Activated naive CD4-positive, alpha-beta T cell treated with anti-CD3 and anti-CD28 coated beads, Interleukin-2, amount 10 ng/mL, durations not matched to agents 7 days and 5 days (primary cell): Measurements from ENCODE around the gene EP300.
"Not testable (repeated sequence)": the region's sequence is repeated elsewhere in the genome, so short reads cannot be mapped to it uniquely, and the experiment has no call there.

Experiments
- CTCF ChIA-PET: fragments of 350-600 bp; sonication (Branson Sonifier 250); formaldehyde crosslinking; loops from one replicate; lab custom pipeline; 2021; ENCODE audit warnings: antibody characterized with exemption; lab: Charles Lee
- DNase-seq: peaks from one replicate; pipeline ENCODE4 v3.0.0-alpha.2; 2020
- H3K27ac Mint-ChIP-seq: one replicate; pipeline ENCODE4 v1.8.0; 2021; ENCODE audit warnings: mild to moderate bottlenecking, moderate library complexity, mixed read lengths
- H3K27me3 Mint-ChIP-seq: one replicate; pipeline ENCODE4 v1.8.0; 2021; ENCODE audit warnings: mild to moderate bottlenecking, mixed read lengths
- H3K36me3 Mint-ChIP-seq: one replicate; pipeline ENCODE4 v1.8.0; 2021; ENCODE audit warnings: mixed read lengths
- H3K4me1 Mint-ChIP-seq: one replicate; pipeline ENCODE4 v1.8.0; 2021; ENCODE audit warnings: mixed read lengths
- H3K4me3 Mint-ChIP-seq: one replicate; pipeline ENCODE4 v1.8.0; 2021; ENCODE audit warnings: mild to moderate bottlenecking, moderate library complexity, mixed read lengths
- H3K9me3 Mint-ChIP-seq: one replicate; pipeline ENCODE4 v1.8.0; 2021; ENCODE audit warnings: mixed read lengths

The EP300 gene

GRCh38 chr22:41092023-41092817 lies at the start of gene EP300:
TSS of gene EP300 (plus strand) at chr22:41092592. CDS start at chr22:41093005, 413 bp downstream.
- peak within 1 kb of the TSS; percentile 100 for H3K27ac Mint-ChIP-seq
- peaks cover 4% of the 10 kb centered on the region for H3K27me3 Mint-ChIP-seq
- CTCF ChIA-PET: interaction anchor here (0.9 to 2.9 kb wide), 2 partner anchors 46 to 145 kb away, joined by 3 to 10 read pairs; no protein-coding TSS in a partner anchor
- peaks cover 42% of the 10 kb centered on the region for H3K4me1 Mint-ChIP-seq
- peak; percentile 93 for DNase-seq
- peaks cover 29% of the 10 kb centered on the region for H3K36me3 Mint-ChIP-seq
- H3K4me3 Mint-ChIP-seq: peak within 1 kb of the TSS; percentile 100
- peaks cover 2% of the 10 kb centered on the region for H3K9me3 Mint-ChIP-seq

- H3K27me3 Mint-ChIP-seq: peaks cover 12% of the 10 kb centered on the region
- CTCF ChIA-PET: no interaction called here
- H3K27ac Mint-ChIP-seq: no peak overlapping the region
- no peaks in the 10 kb centered on the region for H3K4me1 Mint-ChIP-seq
- no peaks in the 10 kb centered on the region for H3K9me3 Mint-ChIP-seq
- H3K36me3 Mint-ChIP-seq: no peaks in the 10 kb centered on the region
- no peak for DNase-seq
- H3K4me3 Mint-ChIP-seq: no peak overlapping the region
Observed at GRCh38 chr22:41043722-41044121, 48.7 kb upstream of the EP300 start.

- H3K27ac Mint-ChIP-seq, H3K9me3 Mint-ChIP-seq, H3K27me3 Mint-ChIP-seq, H3K36me3 Mint-ChIP-seq, H3K4me3 Mint-ChIP-seq, CTCF ChIA-PET, H3K4me1 Mint-ChIP-seq, DNase-seq: not testable (repeated sequence)
Observed at GRCh38 chr22:41045575-41045974, 46.8 kb upstream of the EP300 start.

GRCh38 chr22:41047801-41048211 lies 44.6 kb upstream of the EP300 start:
- Mint-ChIP-seq H3K4me3 (no peak overlapping the region), H3K27me3 (peaks cover 9% of the 10 kb centered on the region), H3K27ac (no peak overlapping the region), H3K4me1 (no peaks in the 10 kb centered on the region), H3K9me3 (no peaks in the 10 kb centered on the region), H3K36me3 (no peaks in the 10 kb centered on the region)
- no peak for DNase-seq
- CTCF ChIA-PET: no interaction called here

GRCh38 chr22:41048345-41048744 lies 44.0 kb upstream of the EP300 start:
- H3K4me3 Mint-ChIP-seq, CTCF ChIA-PET, H3K27ac Mint-ChIP-seq, H3K36me3 Mint-ChIP-seq, H3K9me3 Mint-ChIP-seq, H3K27me3 Mint-ChIP-seq, H3K4me1 Mint-ChIP-seq, DNase-seq: not testable (repeated sequence)

GRCh38 chr22:41048791-41049717 lies 43.3 kb upstream of the EP300 start:
- Mint-ChIP-seq H3K9me3 (no peaks in the 10 kb centered on the region), H3K27ac (no peak overlapping the region), H3K27me3 (peaks cover 9% of the 10 kb centered on the region), H3K4me1 (peaks cover 5% of the 10 kb centered on the region), H3K36me3 (no peaks in the 10 kb centered on the region), H3K4me3 (no peak overlapping the region)
- CTCF ChIA-PET: interaction anchor here (0.6 kb wide), 1 partner anchor 189 kb away, joined by 3 read pairs; no protein-coding TSS in a partner anchor
- no peak for DNase-seq

- H3K4me1 Mint-ChIP-seq, H3K36me3 Mint-ChIP-seq, H3K27ac Mint-ChIP-seq, H3K27me3 Mint-ChIP-seq, H3K9me3 Mint-ChIP-seq, DNase-seq, CTCF ChIA-PET, H3K4me3 Mint-ChIP-seq: not testable (repeated sequence)
Observed at GRCh38 chr22:41049795-41050194, 42.6 kb upstream of the EP300 start.

- no peak overlapping the region for H3K27ac Mint-ChIP-seq
- H3K36me3 Mint-ChIP-seq: no peaks in the 10 kb centered on the region
- CTCF ChIA-PET: no interaction called here
- DNase-seq: no peak
- H3K27me3 Mint-ChIP-seq: peaks cover 9% of the 10 kb centered on the region
- no peaks in the 10 kb centered on the region for H3K9me3 Mint-ChIP-seq
- peaks cover 5% of the 10 kb centered on the region for H3K4me1 Mint-ChIP-seq
- H3K4me3 Mint-ChIP-seq: no peak overlapping the region
Observed at GRCh38 chr22:41050883-41051282, 41.5 kb upstream of the EP300 start.

- no peaks in the 10 kb centered on the region for H3K36me3 Mint-ChIP-seq
- H3K9me3 Mint-ChIP-seq: no peaks in the 10 kb centered on the region
- CTCF ChIA-PET: no interaction called here
- DNase-seq: no peak
- no peak overlapping the region for H3K4me3 Mint-ChIP-seq
- peaks cover 9% of the 10 kb centered on the region for H3K27me3 Mint-ChIP-seq
- H3K27ac Mint-ChIP-seq: no peak overlapping the region
- H3K4me1 Mint-ChIP-seq: peaks cover 5% of the 10 kb centered on the region
Observed at GRCh38 chr22:41052661-41053490, 39.5 kb upstream of the EP300 start.

GRCh38 chr22:41057076-41057475 lies 35.3 kb upstream of the EP300 start:
- Mint-ChIP-seq H3K9me3 (no peaks in the 10 kb centered on the region), H3K4me3 (no peak overlapping the region)

GRCh38 chr22:41062146-41062545 lies 30.2 kb upstream of the EP300 start:
- Mint-ChIP-seq H3K9me3 (no peaks in the 10 kb centered on the region), H3K27me3 (peaks cover 4% of the 10 kb centered on the region), H3K4me1 (no peaks in the 10 kb centered on the region), H3K36me3 (no peaks in the 10 kb centered on the region), H3K27ac (no peak overlapping the region), H3K4me3 (no peak overlapping the region)
- no peak for DNase-seq
- CTCF ChIA-PET: no interaction called here

More at GRCh38 chr22:41057076-41057475, 35.3 kb upstream of the EP300 start:
- no peak for DNase-seq
- H3K27ac Mint-ChIP-seq: no peak overlapping the region
- CTCF ChIA-PET: interaction anchor here (0.5 kb wide), 1 partner anchor 136 kb away, joined by 4 read pairs; no protein-coding TSS in a partner anchor
- H3K27me3 Mint-ChIP-seq: peaks cover 1% of the 10 kb centered on the region
- H3K36me3 Mint-ChIP-seq: no peaks in the 10 kb centered on the region
- peaks cover 5% of the 10 kb centered on the region for H3K4me1 Mint-ChIP-seq

GRCh38 chr22:41064326-41064725 lies 28.1 kb upstream of the EP300 start:
- H3K27ac Mint-ChIP-seq, H3K9me3 Mint-ChIP-seq, H3K36me3 Mint-ChIP-seq, CTCF ChIA-PET, H3K27me3 Mint-ChIP-seq, H3K4me3 Mint-ChIP-seq, DNase-seq: not testable (repeated sequence)
- H3K4me1 Mint-ChIP-seq: peaks cover 15% of the 10 kb centered on the region

- CTCF ChIA-PET: not testable (repeated sequence)
Observed at GRCh38 chr22:41066341-41066740, 26.1 kb upstream of the EP300 start.

GRCh38 chr22:41067968-41068367 lies 24.4 kb upstream of the EP300 start:
- H3K36me3 Mint-ChIP-seq, H3K9me3 Mint-ChIP-seq, CTCF ChIA-PET, H3K27ac Mint-ChIP-seq, DNase-seq, H3K27me3 Mint-ChIP-seq, H3K4me3 Mint-ChIP-seq: not testable (repeated sequence)
- peaks cover 17% of the 10 kb centered on the region for H3K4me1 Mint-ChIP-seq

More at GRCh38 chr22:41066341-41066740, 26.1 kb upstream of the EP300 start:
- not testable (repeated sequence) for H3K9me3 Mint-ChIP-seq, H3K4me3 Mint-ChIP-seq, H3K27me3 Mint-ChIP-seq, H3K27ac Mint-ChIP-seq, H3K36me3 Mint-ChIP-seq, DNase-seq
- H3K4me1 Mint-ChIP-seq: peaks cover 17% of the 10 kb centered on the region
